ENCODE measurements around the gene MTFP1.
"Not testable (repeated sequence)": the region's sequence is repeated elsewhere in the genome, so short reads cannot be mapped to it uniquely, and the experiment has no call there.

MTFP1 gene

GRCh38 chr22:30426388-30427353 is 1.1 kb downstream of the MTFP1 start:
- peak; percentile 94 for DNase-seq
- peak; percentile 42 for ATAC-seq

GRCh38 chr22:30427871-30428270 is 2.3 kb downstream of the MTFP1 start:
- DNase-seq (no peak), ATAC-seq (no peak)

GRCh38 chr22:30429887-30430286 is 4.3 kb downstream of the MTFP1 start:
- DNase-seq, result no peak
- no peak for ATAC-seq

GRCh38 chr22:30430933-30431332 is 5.4 kb downstream of the MTFP1 start:
- DNase-seq (no peak), ATAC-seq (no peak)

- DNase-seq (no peak), ATAC-seq (no peak)
Observed at GRCh38 chr22:30432096-30432495, 6.5 kb downstream of the MTFP1 start.

- no peak for DNase-seq
- ATAC-seq, result no peak
Observed at GRCh38 chr22:30432520-30432919, 7.0 kb downstream of the MTFP1 start.

GRCh38 chr22:30433227-30433626 is 7.7 kb downstream of the MTFP1 start:
- DNase-seq (no peak), ATAC-seq (no peak)

GRCh38 chr22:30433773-30434172 is 8.2 kb downstream of the MTFP1 start:
- peak; percentile 67 for ATAC-seq

GRCh38 chr22:30434843-30435242 is 9.3 kb downstream of the MTFP1 start:
- ATAC-seq, result peak; percentile 25
- DNase-seq, result no peak

More at GRCh38 chr22:30433773-30434172, 8.2 kb downstream of the MTFP1 start:
- peak; percentile 27 for DNase-seq

- ATAC-seq (peak; percentile 75), DNase-seq (peak; percentile 76)
Observed at GRCh38 chr22:30435674-30436126, 10.1 kb downstream of the MTFP1 start.

- DNase-seq (no peak), ATAC-seq (no peak)
Observed at GRCh38 chr22:30436196-30436595, 10.6 kb downstream of the MTFP1 start.

- DNase-seq (no peak), ATAC-seq (no peak)
Observed at GRCh38 chr22:30438559-30438958, 13.0 kb downstream of the MTFP1 start.

- ATAC-seq, result no peak
- DNase-seq, result no peak
Observed at GRCh38 chr22:30439226-30439625, 13.7 kb downstream of the MTFP1 start.

GRCh38 chr22:30439836-30440235 is 14.3 kb downstream of the MTFP1 start:
- ATAC-seq (no peak), DNase-seq (no peak)

GRCh38 chr22:30441088-30441487 is 15.5 kb downstream of the MTFP1 start:
- no peak for ATAC-seq

GRCh38 chr22:30444632-30445437 is 19.3 kb downstream of the MTFP1 start:
- peak; percentile 69 for DNase-seq

More at GRCh38 chr22:30441088-30441487, 15.5 kb downstream of the MTFP1 start:
- no peak for DNase-seq

GRCh38 chr22:30445438-30446145 is 20.0 kb downstream of the MTFP1 start:
- ATAC-seq (no peak), DNase-seq (no peak)

More at GRCh38 chr22:30444632-30445437, 19.3 kb downstream of the MTFP1 start:
- peak; percentile 56 for ATAC-seq

- ATAC-seq, result no peak
Observed at GRCh38 chr22:30447656-30448055, 22.1 kb downstream of the MTFP1 start.

GRCh38 chr22:30451488-30451887 is 25.9 kb downstream of the MTFP1 start:
- DNase-seq, ATAC-seq: not testable (repeated sequence)

More at GRCh38 chr22:30447656-30448055, 22.1 kb downstream of the MTFP1 start:
- DNase-seq, result no peak

- DNase-seq (no peak), ATAC-seq (no peak)
Observed at GRCh38 chr22:30452861-30453260, 27.3 kb downstream of the MTFP1 start.

GRCh38 chr22:30453731-30454510 is 28.4 kb downstream of the MTFP1 start:
- DNase-seq (no peak), ATAC-seq (peak; percentile 48)

Data from stimulated activated naive CD8-positive, alpha-beta T cell treated with anti-CD3 and anti-CD28 coated beads, Interleukin-15, Interleukin-2, amounts not matched to agents 100 U/mL and 50 U/mL, for 24 hours (primary cell).